HG02588 (cell line): Measurements from ENCODE around the gene PYM1.

Source experiments
- ATAC-seq: cut with Tn5 transposase; IDR thresholded peaks from one replicate; pipeline ENCODE4 v1.9.1; 2021; ENCODE audit warnings: mild to moderate bottlenecking, moderate library complexity; ENCODE audit not compliant: unreplicated experiment

Gene PYM1

GRCh38 chr12:55927588-55928502 is at the start of gene PYM1:
PYM1 (minus strand) TSS chr12:55927894; CDS start chr12:55927761, 133 bp downstream.
- peak; percentile 35 for ATAC-seq

DNA sequence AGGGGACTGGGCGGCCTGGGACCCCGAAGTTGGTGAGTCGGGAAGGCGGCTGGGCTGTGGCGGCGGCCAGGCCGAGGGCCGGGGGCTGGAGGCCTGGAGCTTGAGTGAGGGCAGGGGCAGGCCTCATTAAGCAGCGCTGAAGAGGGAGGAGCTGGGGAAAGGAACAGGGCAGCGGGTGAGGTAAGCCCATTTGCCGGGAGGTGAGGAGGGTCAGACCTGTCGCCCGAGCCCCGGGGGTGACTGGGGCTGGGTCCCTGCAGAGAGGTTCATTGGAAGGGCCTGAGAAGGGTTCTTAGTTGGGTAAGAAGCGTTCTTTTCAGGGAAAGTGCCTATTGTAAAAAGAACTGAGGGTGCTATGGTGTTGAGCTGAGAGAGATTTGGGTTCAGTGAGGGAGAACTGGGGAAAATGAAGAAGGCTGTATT is 46.6 kb upstream of the PYM1 start:
- ATAC-seq, result peak; percentile 20

DNA sequence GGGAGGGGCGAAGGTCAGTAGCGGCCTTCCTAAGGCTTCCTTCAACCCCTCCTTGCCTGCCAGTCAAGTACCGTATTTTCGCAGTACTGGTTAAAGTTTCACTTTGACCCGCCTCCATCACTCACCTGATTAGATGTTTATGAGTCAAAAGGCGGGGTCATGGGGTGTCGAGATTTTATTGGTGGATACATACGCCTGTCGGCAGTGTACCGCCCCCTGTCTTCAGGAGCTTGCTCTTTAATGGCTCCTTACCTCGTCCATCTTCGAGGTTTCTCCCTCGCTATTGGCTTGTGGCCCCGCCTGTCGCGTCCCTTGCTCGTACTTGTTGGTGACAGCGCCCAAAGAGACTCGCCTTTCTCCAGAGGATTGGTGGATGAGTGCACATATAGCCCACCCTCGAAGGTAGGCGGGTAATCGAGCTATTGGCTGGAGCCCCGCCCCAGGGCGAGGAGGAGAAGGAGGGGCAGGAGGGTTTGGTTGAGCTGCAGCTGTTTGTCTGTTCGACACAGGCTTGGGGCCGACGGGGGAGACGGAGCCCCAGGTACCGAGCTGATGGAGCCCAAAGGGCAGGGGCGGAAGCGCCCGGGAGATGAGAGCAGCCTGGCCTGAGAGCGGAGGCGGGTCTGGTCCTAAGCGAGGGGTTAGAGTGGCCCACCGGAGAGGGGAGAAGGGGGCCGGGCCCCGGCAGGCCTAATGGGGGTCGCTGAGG is 46.1 kb upstream of the PYM1 start, which contains the start of gene RAB5B:
TSS of gene RAB5B (plus strand) at position 480 of the 709 bp plus-strand sequence. CDS start 12,883 bp downstream, outside the sequence.
- peak; percentile 88 for ATAC-seq

GRCh38 chr12:55972911-55973598 is 45.4 kb upstream of the PYM1 start:
- no peak for ATAC-seq

GRCh38 chr12:55972456-55972855 is 44.8 kb upstream of the PYM1 start:
- no peak for ATAC-seq

- no peak for ATAC-seq
Observed at GRCh38 chr12:55972042-55972441, 44.3 kb upstream of the PYM1 start.

- ATAC-seq, result no peak
Observed at GRCh38 chr12:55970775-55971174, 43.1 kb upstream of the PYM1 start.

DNA sequence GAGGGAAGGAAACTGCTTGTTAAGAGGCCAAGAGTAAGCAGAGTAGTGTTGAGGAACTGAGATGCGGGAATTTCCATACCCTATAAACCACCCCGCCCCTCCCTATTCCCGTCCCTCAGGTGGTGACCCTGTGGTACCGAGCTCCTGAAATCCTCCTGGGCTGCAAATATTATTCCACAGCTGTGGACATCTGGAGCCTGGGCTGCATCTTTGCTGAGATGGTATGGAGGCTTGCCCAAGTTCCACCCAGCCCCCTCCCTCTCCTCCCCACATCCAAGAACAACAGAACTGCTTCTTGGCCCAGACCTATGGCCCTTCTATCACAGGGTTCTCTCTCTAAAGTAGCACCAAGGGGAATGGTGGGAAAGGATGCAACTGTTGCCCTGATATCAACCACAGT is 41.7 kb upstream of the PYM1 start:
- ATAC-seq, result no peak

- peak; percentile 94 for ATAC-seq
Observed at GRCh38 chr12:55966408-55967281, 39.0 kb upstream of the PYM1 start, which contains the start of gene CDK2. CDK2 (plus strand) TSS chr12:55966830; CDS start chr12:55967009, 179 bp downstream.

DNA sequence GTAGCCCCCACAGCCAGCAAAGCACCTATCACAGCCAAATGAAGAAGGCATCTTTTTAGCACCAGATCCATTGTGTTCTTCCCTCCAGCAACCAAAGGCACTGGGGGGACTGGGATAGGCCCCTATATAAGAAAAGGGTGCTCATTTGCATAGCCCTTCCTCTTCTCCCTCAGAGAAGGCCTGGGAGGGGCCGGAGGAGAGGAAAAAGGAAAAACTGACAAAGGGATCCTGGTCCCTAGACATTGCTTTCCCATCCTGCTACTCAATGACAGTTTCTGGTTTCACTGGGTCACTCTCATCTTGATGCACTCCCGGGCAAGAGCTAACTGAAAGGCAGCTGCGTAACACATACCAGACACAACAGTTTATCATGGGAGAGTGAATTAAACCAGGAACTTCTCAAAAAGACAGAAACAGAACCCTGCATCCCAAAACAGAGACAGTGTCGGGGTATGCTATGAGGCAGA is 38.3 kb upstream of the PYM1 start, which contains the start of gene PMEL:
TSS of gene PMEL (minus strand) at position 102 of the 467 bp plus-strand sequence. CDS start at position 71, 31 bp downstream.
- no peak for ATAC-seq

GRCh38 chr12:55965240-55965639 is 37.5 kb upstream of the PYM1 start:
- ATAC-seq, result no peak

GRCh38 chr12:55963760-55964159 is 36.1 kb upstream of the PYM1 start:
- ATAC-seq, result no peak

- ATAC-seq, result no peak
Observed at GRCh38 chr12:55957106-55957859, 29.6 kb upstream of the PYM1 start.

DNA sequence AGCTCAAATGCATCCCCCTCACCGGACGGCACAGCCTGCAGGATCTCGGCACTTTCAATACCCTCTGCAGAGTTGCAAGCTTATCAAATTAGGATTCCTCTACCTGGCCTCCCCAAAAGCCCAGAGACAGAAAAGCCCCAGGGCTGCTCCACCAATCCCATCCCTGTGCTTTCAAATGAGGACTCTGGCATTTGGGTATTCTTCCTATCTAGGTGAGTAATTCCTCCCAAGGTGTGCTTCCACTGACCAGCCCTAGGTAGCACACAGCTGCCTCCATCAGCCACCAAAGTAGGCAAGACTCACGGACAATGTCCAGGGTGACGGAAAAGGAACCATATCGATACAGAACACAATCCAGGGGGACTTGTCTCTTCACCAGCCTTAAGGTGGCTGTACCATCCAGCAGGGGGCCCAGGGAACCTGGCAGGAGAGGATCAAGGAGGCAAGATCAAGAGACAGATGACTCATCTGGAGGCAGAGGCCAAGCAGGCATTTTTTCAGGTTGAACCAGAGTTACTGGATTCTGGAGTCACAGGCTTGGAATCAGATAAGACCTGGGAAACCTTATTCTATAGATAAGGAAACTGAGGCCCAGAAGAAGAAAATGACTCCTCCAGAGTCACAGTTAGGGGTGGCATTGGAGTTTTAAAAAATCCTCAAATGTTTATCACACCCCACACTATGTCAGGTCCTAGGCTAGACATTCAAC is 28.3 kb upstream of the PYM1 start:
- no peak for ATAC-seq

GRCh38 chr12:55955344-55955743 is 27.6 kb upstream of the PYM1 start:
- ATAC-seq, result no peak

DNA sequence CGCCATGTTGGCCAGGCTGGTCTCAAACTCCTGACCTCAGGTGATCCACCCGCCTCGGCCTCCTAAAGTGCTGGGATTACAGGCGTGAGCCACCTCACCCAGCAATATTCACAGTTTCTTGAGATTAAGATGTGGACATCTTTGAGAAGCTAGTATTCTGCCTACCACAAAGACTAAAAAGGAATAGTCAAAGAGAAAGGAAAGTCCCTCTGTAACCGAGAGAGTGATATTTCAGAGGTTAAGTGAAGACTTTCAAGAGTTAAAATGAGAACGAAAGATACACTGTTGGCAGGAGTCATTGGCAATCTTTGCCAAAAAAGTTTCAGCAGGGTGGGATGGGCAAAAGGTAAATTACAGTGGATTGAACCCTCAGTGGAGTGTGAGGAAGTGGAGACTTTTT is 18.9 kb upstream of the PYM1 start:
- no peak for ATAC-seq

DNA sequence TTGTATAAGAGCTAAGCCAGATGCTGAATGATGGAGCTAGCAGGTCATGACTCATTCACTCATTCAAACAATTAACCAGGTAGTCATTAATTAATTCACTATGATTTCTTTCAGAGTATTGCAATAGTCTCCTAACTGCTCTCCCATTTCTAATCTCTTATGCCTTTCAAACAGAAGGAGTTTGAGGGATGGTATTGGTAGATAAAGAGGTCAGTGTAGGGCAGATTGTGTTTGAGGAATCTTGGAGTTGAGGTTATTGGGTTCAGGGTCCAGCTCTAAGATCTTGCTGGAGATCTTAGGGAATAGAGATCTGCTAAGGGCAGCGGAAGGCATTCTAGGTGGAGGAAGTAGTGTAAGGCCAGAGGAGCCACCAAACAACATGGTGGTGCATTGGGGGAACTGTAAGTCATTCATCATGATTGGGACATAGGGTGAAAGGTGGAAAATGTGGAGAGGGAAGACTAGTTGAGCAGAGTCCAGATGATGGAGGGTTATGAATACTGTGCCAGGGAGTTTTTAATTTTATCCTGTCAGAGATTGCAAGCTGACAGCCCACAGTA is 15.0 kb upstream of the PYM1 start:
- ATAC-seq, result no peak

GRCh38 chr12:55942055-55942454 is 14.4 kb upstream of the PYM1 start:
- no peak for ATAC-seq
